HuH-7.5 (cell line): ENCODE measurements around the gene SCLY.
"Not testable (repeated sequence)": the region's sequence is repeated elsewhere in the genome, so short reads cannot be mapped to it uniquely, and the experiment has no call there.

ENCODE experiments used
- DNase-seq: peaks from one replicate; pipeline ENCODE4 v3.0.0; 2011; ENCODE audit warnings: low spot score

SCLY gene, protein sequence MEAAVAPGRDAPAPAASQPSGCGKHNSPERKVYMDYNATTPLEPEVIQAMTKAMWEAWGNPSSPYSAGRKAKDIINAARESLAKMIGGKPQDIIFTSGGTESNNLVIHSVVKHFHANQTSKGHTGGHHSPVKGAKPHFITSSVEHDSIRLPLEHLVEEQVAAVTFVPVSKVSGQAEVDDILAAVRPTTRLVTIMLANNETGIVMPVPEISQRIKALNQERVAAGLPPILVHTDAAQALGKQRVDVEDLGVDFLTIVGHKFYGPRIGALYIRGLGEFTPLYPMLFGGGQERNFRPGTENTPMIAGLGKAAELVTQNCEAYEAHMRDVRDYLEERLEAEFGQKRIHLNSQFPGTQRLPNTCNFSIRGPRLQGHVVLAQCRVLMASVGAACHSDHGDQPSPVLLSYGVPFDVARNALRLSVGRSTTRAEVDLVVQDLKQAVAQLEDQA

DNA sequence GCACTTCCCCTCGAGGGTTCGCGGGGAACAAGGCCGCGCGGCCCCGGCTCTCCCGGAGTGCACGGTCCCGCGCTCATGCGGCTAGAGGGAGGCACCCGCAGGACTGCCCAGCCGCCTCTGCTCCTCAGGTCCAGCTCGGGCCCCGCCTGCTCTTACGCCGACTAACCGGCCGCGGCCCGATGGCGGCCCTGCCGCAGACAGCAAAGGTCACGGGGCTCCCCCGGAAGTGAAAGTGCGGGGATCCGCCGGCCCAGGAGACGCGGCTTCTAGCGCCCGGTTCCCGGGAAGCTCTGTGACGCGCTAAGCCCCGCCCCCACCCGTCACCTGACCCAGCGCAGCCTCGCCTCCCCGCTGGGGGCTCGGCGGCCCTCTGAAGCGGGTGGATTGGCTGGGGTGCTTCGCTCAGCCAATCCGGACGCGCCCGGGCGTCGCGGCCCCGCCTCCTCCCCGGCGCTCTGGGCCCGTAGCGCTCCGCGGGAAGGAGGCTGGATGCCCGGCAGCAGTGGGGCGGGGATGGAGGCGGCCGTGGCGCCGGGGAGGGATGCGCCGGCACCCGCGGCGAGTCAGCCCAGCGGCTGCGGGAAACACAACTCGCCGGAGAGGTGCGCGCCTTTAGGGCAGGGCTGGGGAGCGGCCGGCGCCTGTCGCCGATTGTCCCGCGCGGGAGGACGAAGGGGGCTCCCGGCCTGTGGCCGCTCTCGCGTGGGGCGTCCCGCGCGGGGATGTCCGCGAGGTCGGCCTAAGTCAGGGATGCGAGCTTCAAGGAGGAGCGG lies at the start of gene SCLY:
TSS of gene SCLY (plus strand) at position 460 of the 773 bp plus-strand sequence. CDS start at position 514, 54 bp downstream.
- peak; percentile 99 for DNase-seq

DNA sequence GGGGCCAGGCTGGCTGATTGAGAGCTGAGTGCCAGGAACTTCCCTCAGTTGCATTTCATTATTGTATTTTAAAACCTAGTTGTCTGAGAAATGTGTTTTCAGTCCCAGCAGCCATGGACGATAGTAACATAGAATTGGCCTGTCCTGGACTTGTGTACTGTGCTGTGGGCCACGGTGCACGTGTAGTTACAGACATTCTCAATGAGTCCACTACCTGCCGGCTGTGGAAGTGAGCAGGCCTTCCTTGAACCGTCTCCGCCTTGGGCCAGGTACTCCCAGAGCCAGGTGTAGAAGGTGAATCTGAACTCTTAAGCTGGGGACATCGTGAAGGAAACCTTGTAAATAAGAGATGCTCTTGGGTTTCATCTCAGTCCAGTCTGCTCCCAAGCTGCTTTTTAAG lies 47.0 kb upstream of the SCLY start:
- DNase-seq, result no peak

DNA sequence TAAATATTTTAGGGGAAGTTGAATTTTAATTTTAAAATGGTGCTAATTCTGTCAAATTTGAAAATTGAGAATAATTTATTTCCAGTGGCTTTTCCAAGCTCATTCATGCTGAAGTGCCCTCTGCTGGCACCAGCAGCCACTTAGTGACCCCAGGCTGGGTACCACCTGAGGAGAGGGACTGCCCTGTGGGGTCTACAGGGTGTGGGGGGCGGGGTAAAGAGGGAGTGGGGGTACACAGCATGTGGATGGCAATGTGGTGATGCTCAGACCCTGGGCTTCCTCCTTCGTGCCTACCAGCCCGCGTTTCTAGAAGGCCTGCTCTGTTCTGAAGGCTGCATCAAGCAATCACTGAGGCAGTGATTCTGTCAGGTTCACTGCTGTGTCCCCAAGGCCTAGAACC lies 45.1 kb upstream of the SCLY start:
- DNase-seq, result no peak

DNA sequence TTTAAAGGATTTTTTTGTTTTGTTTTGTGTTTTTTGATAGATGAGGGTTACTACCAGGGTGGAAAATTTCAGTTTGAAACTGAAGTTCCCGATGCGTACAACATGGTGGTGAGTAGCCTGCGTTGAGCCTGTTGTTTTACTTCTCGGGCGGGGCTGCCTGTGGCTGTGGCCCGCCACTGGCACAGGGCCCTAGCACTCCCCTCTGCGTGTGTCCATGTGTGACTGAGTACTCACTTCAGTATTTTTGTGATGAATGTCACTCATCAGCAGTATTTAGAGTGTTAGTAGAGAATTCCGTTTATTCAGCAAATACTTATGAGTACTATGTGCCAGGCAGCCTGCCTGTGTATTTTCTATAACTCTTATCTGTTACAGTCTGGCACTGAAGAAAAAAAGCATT lies 44.3 kb upstream of the SCLY start:
- DNase-seq, result no peak

DNA sequence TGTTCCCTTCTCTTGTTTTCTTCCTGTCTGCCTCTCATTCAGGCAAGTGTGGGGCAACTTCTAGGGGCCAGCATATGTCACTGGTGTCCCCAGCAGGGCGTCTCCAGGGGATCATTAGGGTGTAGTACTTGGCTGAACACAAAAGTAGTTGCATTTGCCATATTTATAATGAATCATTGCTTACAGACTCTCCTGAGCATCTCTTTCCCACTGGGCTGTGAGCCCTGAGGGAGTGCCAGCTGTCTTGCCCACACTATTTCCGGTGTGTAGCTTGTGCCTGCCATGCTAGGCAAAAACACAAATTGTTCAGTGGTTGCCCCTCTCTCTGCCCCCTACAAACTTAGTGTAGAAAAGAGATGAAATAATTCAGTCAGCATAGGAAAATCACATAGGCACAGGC lies 40.8 kb upstream of the SCLY start:
- no peak for DNase-seq

DNA sequence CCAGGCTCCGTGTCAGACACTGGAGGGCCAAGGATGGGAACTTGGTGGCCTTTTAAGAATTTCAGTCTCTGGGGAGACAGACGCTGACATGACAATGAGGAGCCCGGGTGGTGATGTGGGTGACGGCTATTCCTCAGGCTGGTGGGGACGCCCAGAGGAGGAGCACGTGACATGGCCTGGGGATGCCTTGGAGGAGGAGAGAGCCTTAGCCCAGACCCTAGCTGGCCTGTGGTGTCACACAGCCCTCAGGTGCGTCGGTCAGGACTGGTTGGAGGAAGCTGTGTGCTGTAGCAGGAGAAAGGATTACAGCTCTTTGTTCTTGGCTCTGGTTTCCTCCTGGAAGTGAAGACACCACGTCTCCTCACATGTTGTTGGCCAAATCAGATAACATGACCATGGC lies 40.0 kb upstream of the SCLY start:
- no peak for DNase-seq

DNA sequence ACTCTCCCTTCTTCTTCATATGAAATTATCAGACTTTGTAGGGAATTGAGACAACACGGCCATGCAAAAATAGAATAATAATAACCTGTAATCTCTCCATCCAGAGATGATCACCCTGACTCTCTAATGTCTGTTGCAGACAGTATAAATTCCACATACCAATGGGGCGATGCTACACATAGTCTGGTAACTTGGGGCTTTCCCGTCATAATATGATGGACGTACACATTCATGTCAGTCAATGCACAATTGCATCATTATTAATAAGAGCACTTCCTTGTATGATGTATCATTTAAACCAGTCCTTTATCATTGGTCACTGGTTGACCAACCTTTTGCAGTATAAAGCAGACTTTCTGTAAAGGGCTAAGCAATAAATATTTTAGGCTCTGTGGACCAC lies 39.5 kb upstream of the SCLY start:
- DNase-seq, result no peak

DNA sequence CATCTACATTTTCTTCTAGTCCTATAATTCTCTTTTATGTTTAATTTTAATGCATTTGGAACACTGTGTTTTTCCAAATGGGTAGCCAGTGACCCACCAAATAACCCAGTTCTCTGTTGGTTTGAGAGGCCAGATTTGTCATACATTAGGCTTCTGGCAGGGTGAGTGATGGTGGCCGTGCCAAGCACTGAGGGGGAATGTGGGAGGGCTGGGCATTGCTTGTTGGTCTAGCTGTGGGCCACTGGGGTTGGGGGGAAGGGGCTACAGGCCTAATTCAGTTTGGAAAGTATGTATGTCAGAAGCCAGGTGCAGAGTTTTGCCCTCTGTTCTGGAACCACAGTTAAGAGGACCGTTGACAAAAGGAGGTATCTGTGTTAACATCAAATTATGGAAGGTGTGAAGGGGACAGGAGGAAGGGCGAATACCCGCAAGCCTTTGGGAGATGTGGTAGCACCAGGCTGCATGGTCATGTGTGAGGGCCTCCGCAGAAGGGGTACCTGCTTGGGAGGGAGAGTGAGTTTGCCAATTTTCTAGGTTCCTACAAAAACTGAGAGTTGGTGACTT lies 38.1 kb upstream of the SCLY start:
- no peak for DNase-seq

DNA sequence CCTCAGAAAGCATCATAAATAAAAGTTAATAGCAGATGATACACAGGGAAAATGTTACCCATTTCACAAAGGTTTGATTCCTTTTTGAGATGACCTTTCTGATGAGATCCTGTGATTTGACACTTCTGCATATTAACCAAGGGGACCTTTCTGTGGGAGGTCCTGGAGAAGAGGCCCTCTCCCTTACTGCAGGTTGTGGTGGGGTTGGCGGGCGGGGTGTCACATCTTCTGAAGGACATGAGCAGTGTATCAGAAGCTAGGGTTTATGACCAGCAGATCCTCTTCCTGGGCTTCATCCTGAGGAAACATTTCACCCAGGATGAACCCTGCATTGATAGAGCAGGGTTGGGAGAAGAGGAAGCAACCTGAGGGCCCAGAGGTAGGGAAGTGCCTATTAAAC lies 37.2 kb upstream of the SCLY start:
- no peak for DNase-seq

DNA sequence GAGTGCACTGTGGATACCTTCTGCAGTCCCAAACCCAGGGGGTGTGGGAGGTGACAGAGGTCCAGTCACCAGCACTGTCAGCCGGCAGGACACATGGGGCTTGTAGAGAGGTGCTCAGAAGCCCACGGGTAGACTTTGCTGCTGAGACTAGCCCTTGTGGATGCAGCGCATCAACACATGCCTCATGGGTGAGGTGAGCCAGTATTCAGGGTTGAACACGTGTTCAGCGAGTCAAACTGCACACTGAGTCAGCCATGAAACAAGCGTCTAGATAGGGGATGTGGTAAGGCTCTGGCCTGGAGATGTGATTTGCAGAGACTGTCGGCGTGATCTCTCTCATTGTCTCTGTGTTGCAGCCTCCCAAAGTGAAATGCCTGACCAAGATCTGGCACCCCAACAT lies 35.8 kb upstream of the SCLY start:
- no peak for DNase-seq

DNA sequence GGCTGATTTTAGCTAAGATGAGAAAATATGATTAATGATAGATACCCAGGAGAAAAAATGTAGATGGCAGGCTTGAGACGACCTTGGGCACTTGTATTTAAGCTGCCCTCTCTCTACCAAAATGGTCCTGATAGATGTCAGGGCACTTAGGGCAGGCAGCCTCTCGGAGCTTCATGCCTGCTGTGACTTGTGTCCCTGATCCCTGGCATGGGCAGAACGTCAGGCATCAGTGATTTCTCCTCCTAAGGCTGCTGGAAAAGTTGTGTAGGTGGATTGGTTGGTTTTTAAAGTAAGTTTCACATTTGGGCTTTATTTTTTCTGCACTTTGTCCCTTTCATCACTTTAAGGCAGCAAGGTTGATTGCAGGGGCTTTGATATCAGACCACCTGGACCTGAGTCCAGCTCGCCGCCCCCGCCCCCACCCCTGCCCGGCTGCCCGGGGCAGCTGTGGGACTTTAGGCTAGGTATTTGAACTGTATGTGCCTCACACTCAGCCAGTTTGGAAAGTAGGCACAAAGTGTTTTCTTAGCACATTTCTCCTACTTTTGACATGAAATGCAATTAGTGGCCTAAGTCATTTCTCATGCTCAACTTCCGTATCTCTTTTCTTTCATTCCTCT lies 35.0 kb upstream of the SCLY start:
- DNase-seq, result no peak

DNA sequence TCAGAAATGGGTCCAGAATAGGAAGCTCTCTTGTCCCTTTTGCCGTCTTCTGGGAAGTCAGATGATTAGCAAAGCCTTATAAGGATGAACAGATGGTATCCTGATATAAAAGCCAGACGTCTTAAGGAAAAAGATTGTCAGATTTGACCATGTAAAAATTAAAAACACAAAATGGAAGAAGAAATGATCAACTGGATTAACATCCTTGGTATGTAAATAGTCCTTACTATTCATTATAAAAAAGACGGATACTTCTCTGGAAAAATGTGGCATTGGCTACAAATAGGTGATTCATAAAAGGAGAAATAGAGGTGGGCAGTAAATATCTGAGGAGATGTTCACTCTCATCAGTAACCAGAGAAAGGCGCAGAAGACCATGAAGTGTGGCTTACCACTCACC lies 33.7 kb upstream of the SCLY start:
- DNase-seq, result no peak

DNA sequence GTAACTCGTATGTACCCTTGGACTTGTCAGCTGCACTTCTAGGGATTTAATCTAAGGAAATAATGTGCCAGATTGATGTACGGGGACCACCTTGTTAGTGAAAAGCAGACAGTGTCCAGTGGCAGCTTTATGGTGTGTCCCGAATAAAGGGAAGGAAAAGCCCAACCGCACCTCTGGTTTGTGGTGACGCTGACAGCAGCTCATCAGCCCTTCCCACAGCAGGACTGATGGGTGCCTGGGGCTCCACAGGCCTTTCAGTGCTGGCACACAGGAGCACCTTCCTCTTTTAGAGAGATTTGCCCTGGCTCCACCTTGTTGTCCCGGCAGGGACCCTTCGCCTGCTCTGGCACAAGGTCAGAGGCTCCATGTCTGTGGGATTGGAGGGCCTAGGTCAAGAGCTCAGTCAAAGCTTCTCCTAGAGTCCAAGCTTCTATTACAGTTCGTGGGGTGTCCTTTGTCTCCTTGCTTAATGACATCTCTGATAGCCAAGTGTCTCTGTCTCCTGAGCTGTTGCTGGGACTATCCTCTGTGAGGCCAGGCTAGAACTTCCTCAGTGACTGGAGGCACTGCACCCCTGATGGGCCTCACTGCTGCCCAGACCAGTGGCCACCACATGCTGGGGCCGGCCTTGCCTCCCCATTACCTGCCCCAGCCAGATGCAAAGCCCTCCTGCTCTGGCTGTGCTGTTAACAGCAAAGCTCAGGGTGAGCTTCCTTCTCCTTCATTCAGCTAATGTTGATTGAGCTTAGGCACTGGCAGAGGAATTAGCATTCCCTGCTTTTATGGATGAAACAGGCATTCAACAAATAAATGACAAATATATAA lies 33.0 kb upstream of the SCLY start:
- DNase-seq, result no peak

DNA sequence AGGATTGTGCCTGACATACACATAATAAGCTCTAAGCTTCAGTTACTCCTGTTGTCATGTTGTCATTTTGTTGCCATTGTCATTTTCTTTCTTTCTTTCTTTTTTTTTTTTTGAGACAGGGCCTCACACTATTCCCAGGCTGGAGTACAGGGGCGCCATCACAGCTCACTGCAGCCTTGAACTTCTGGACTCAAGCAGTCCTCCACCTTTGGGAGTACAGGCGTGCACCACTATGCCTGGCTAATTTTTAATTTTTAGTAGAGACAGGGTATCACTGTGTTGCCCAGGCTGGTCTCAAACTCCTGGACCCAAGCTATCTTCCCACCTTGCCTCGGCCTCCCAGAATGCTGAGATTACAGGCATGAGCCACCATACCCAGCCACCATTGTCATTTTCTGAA lies 30.9 kb upstream of the SCLY start:
- no peak for DNase-seq

DNA sequence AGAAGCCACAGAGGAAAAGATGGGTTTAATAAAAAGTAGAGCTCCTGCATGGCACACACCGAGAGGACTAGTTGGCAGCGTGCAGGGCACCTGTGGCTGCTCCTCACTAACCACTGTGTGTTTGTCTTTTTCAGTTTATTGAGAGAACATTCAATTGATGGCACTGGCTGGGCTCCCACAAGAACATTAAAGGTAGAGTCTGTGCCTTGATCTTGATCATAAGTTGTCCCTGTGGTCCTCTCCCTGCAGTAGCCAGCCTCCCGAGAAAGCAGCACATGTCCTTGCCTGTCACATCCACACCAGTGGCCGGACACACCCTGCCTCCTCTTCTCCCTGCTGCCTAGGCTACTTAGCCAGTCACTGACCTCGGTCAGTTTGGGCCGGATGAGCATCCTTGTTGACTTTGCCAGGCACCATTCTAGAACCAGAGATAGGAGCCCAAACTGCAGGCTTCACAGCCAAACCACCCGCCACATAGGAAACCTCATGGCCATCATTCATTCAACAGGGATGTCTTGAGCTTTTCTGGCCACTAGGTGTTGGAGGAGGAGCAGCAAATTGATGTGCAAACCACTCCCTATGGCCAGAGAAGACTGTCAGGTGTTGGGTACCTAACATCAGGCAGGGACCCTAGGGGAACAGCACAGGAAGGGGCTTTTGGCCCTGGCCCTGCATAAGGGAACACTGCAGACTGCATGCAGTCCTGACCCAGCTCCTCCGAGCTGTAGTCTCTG lies 30.2 kb upstream of the SCLY start:
- DNase-seq, result no peak

DNA sequence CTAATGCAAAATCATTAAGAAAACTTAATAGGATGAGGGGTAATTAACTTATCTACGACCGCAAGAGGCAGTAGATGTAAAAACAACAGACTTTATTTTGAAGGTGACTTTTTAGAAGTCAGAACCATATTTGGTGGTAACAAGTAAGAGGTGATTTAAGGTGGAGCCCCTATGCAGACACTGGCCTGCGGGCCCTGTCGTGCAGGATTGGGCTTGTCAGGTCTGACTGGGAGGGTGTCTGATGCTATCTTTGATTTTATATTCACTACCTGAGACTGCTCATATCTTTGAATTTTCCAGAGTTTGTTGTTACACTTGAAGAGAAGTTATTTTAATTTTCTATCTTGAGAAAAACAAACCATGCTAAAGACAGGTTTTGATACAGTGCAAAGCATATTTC lies 29.1 kb upstream of the SCLY start:
- DNase-seq, result no peak

DNA sequence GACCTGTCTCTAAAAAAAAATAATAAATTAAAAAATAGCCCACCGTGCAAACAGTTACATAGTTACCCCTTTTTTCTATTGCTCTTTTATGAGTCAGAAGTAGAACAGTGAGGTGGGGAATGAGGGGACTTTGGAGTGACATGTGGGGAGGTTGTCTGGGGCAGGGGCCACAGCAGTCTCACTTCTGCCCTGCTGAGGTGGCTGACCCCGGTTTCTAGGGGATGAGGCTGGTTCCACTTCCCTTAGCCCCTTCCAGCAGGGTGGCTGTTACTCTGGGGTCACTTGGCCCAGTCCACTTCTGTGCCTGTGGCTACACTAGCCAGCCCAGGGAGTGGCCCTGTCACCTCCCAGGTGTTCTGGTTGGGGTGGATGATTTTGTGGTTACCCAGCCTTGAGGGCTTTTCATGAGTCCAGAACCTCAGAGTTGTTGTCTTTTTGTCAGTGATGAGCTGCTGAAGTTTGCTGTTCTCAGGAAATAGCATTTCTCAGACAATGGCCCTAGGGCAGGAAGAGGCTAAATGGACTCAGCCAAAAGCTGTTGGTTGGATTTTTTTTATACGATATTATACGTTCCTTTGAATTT lies 28.0 kb upstream of the SCLY start:
- DNase-seq, result no peak

DNA sequence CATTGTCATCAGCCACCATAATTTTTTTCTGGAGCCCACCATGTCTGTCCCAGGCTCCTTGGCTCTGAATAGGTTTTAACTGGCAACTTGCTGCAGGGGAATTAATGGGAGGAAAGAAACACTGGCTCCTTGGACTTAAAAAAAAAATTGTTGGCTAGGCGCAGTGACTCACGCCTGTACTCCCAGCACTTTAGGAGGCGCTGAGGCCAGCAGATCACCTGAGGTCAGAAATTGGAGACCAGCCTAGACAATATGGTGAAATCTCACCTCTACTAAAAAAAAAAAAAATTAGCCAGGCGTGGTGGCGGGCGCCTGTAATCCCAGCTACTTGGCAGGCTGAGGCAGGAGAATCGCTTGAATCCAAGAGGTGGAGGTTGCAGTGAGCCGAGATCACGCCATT lies 26.8 kb upstream of the SCLY start:
- not testable (repeated sequence) for DNase-seq

DNA sequence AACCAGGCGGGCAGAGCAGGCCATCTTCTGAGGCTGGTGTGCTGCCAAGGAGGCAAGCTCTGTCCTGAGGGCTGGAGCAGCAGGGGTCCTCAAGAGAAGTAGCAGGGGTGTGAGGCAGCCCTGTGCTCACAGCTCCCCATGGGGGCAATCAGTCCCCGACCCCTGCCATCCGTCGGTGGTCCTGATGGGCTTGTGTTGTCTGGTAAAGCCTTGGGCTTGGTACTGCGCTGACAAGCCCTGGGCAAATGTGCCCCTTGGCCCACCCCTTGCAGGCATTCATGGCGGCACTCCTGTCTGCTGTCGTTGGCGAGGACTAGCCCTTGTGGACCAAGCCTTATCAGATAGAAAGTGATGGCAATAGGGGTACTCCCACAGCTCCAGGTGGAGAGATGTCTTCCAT lies 22.6 kb upstream of the SCLY start:
- DNase-seq, result no peak

DNA sequence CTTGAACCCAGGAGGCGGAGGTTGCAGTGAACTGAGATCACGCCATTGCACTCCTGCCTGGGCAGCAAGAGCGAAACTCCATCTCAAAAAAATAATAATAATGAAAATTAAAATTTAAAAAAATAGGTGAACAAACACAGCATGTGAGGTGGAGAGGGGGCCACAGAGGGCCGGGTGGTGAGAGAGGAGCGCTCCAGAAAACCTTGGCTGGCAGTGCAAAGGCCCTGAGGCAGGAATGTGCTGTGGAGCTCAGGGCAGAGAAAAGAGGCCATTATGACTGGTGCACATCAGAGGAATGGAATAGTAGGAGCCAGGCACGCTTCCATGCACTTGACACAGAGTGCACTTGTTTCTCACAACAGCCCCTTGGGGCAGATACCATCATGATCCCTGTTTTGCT lies 21.6 kb upstream of the SCLY start:
- DNase-seq, result no peak

DNA sequence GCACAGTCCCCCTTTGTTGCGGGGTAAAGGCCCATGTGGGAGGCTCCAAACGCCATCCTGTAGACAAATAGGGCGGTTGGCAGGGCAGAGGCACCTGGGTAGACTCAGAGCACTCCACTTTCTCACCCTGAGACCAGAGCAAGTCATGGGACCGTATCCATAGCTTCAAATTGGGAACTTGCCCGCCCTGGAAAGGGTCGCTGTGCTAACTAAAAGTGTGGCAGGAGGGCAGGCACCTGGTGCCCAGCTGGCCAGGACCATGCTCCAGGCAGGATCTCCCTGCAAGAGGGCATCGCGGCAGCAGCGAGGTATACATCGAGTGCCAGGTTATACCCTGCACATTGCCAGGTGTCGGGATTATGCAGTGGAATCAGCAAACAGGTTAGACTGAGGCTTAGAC lies 20.8 kb upstream of the SCLY start:
- DNase-seq, result no peak
